HEK293 (cell line): ENCODE results near the gene CHST15.

Experiments used
- CTCF ChIA-PET: fragments of 350-600 bp; formaldehyde crosslinking; extraction: SDS; loops from one replicate; lab custom pipeline; 2021; ENCODE audit warnings: antibody characterized with exemption; lab: Yijun Ruan, JAX
- POLR2A ChIA-PET: fragments of 300-600 bp; formaldehyde crosslinking; extraction: SDS; loops from one replicate; lab custom pipeline; 2020; ENCODE audit warnings: antibody characterized with exemption, inconsistent platforms; lab: Yijun Ruan, JAX
- H3K27ac ChIP-seq: fragments of 200-500 bp; sonication (Bioruptor generic); 2 replicates; pipeline ENCODE4 v1.5.1; 2014; ENCODE audit warnings: low read depth, low read length, control low read depth, inconsistent platforms; ENCODE audit errors: extremely low read depth
- H3K36me3 ChIP-seq, 2 experiments: fragments of 200-500 bp in 1 of 2; sonication (Bioruptor generic) in 1 of 2; 1 replicate in 1 of 2; 2 replicates in 1 of 2; pipeline ENCODE4 v1.5.1; 2014 to 2017; ENCODE audit warnings: inconsistent platforms in 2 of 2, low read length in 2 of 2; ENCODE audit not compliant: control insufficient read depth in 2 of 2, insufficient read depth in 1 of 2
- H3K4me1 ChIP-seq: fragments of 200-500 bp; sonication (Bioruptor generic); 2 replicates; pipeline ENCODE4 v1.5.1; 2014; ENCODE audit warnings: mild to moderate bottlenecking, low read length, inconsistent platforms; ENCODE audit not compliant: control insufficient read depth, insufficient read depth
- H3K4me3 ChIP-seq: 2 replicates; pipeline ENCODE4 v1.5.1; 2011; ENCODE audit warnings: low read depth, mild to moderate bottlenecking, control low read depth, low read length, moderate library complexity
- H3K9me3 ChIP-seq: fragments of 200-500 bp; sonication (Bioruptor generic); 2 replicates; pipeline ENCODE4 v1.5.1; 2014; ENCODE audit warnings: low read depth, low read length, inconsistent platforms; ENCODE audit not compliant: control insufficient read depth, insufficient read depth
- GLI4 ChIP-seq: fragments of 450-650 bp; formaldehyde crosslinking; IDR thresholded peaks from 2 replicates; pipeline ENCODE4 v1.5.1; 2016; ENCODE audit warnings: missing biosample characterization, missing genetic modification characterization
- REPIN1 ChIP-seq: fragments of 450-650 bp; formaldehyde crosslinking; IDR thresholded peaks from 2 replicates; pipeline ENCODE4 v1.5.1; 2017; ENCODE audit warnings: missing biosample characterization, missing genetic modification characterization, low read depth
- ZBTB10 ChIP-seq: fragments of 450-650 bp; formaldehyde crosslinking; IDR thresholded peaks from 2 replicates; pipeline ENCODE4 v1.5.1; 2016; ENCODE audit warnings: missing biosample characterization, missing genetic modification characterization
- ZBTB7A ChIP-seq: fragments of 450-650 bp; formaldehyde crosslinking; IDR thresholded peaks from 2 replicates; pipeline ENCODE4 v1.5.1; 2016; ENCODE audit warnings: low read depth, missing biosample characterization, missing genetic modification characterization
- ZFP3 ChIP-seq: fragments of 450-650 bp; formaldehyde crosslinking; IDR thresholded peaks from 2 replicates; pipeline ENCODE4 v1.5.1; 2016; ENCODE audit warnings: low read depth, missing biosample characterization, missing genetic modification characterization
- ZNF10 ChIP-seq: fragments of 450-650 bp; formaldehyde crosslinking; IDR thresholded peaks from 2 replicates; pipeline ENCODE4 v1.5.1; 2017; ENCODE audit warnings: missing biosample characterization, missing genetic modification characterization
- ZNF16 ChIP-seq: fragments of 450-650 bp; formaldehyde crosslinking; IDR thresholded peaks from 2 replicates; pipeline ENCODE4 v1.5.1; 2016; ENCODE audit warnings: low read depth, missing biosample characterization, missing genetic modification characterization
- ZNF292 ChIP-seq: fragments of 450-650 bp; formaldehyde crosslinking; IDR thresholded peaks from 2 replicates; pipeline ENCODE4 v1.5.1; 2016; ENCODE audit warnings: low read depth, missing biosample characterization, missing genetic modification characterization, borderline replicate concordance
- ZNF37A ChIP-seq: fragments of 450-650 bp; IDR thresholded peaks from 2 replicates; pipeline ENCODE4 v1.5.1; 2018; ENCODE audit warnings: missing biosample characterization, missing genetic modification characterization
- ZNF426 ChIP-seq: fragments of 450-650 bp; formaldehyde crosslinking; IDR thresholded peaks from 2 replicates; pipeline ENCODE4 v1.5.1; 2017; ENCODE audit warnings: missing biosample characterization, missing genetic modification characterization, mild to moderate bottlenecking, inconsistent platforms, moderate library complexity
- ZNF530 ChIP-seq: fragments of 450-650 bp; formaldehyde crosslinking; IDR thresholded peaks from 2 replicates; pipeline ENCODE4 v1.5.1; 2016; ENCODE audit warnings: low read depth, missing biosample characterization, missing genetic modification characterization
- ZNF571 ChIP-seq: fragments of 450-650 bp; formaldehyde crosslinking; IDR thresholded peaks from 2 replicates; pipeline ENCODE4 v1.5.0; 2017; ENCODE audit warnings: missing biosample characterization, missing genetic modification characterization
- ZNF626 ChIP-seq: fragments of 450-650 bp; sonication (Bioruptor Pico); formaldehyde crosslinking; IDR thresholded peaks from 2 replicates; pipeline ENCODE4 v1.5.1; 2018; ENCODE audit warnings: missing biosample characterization, missing genetic modification characterization, inconsistent platforms
- ZNF629 ChIP-seq: fragments of 450-650 bp; formaldehyde crosslinking; IDR thresholded peaks from 2 replicates; pipeline ENCODE4 v1.5.1; 2017; ENCODE audit warnings: missing biosample characterization, missing genetic modification characterization
- ZNF837 ChIP-seq: fragments of 450-650 bp; formaldehyde crosslinking; IDR thresholded peaks from 2 replicates; pipeline ENCODE4 v1.5.1; 2016; ENCODE audit warnings: missing biosample characterization, missing genetic modification characterization
- ZSCAN18 ChIP-seq: fragments of 450-650 bp; formaldehyde crosslinking; IDR thresholded peaks from 2 replicates; pipeline ENCODE4 v1.5.1; 2016; ENCODE audit warnings: missing biosample characterization, missing genetic modification characterization
- ZSCAN30 ChIP-seq: fragments of 450-650 bp; IDR thresholded peaks from 2 replicates; pipeline ENCODE4 v1.5.1; 2018; ENCODE audit warnings: missing biosample characterization, mild to moderate bottlenecking, missing genetic modification characterization, moderate library complexity
- TF ChIP-seq, protein P1 (sequence below): fragments of 450-650 bp; formaldehyde crosslinking; IDR thresholded peaks from 2 replicates; pipeline ENCODE4 v1.5.1; 2017; ENCODE audit warnings: missing biosample characterization, missing genetic modification characterization

Gene CHST15

DNA sequence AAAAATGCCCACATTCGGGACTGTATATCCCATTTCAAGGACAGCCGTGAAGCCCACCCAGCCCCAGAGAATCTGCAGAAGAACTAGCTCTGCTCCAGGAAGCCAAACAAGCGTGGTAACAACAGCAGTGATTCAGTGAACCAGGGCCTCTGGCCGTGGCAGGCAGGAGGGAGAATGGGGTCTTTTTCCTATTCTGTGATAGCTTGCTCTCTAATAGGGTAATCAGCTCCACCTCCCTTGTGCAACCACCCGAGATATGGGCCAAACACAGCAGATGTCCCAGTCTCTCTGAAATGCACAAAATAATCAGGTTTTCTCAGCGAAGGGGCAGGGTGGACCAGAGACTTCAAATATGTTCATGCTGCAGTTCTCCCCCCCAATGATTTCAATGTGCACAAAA lies 35.8 kb downstream of the CHST15 start:
- Histone ChIP-seq H3K4me3 (no peak overlapping the region), H3K36me3 (no peaks in the 10 kb centered on the region), H3K9me3 (no peaks in the 10 kb centered on the region), H3K27ac (no peak overlapping the region)
- CTCF ChIA-PET: no interaction called here
- POLR2A ChIA-PET: no interaction called here
- no peak for TF ChIP-seq ZNF629
- no peak for TF ChIP-seq ZNF530 (tag by site-specific recombination)
- no peak for TF ChIP-seq GLI4 (tag by site-specific recombination)
- no peak for TF ChIP-seq ZNF292 (tag by site-specific recombination)
- TF ChIP-seq ZNF626 (tag by site-specific recombination): no peak
- TF ChIP-seq ZNF16 (tag by site-specific recombination): no peak
- TF ChIP-seq ZBTB10 (tag by site-specific recombination): no peak
- TF ChIP-seq, all 188 proteins: peak for 0
- H3K4me1 ChIP-seq: no peaks in the 10 kb centered on the region

DNA sequence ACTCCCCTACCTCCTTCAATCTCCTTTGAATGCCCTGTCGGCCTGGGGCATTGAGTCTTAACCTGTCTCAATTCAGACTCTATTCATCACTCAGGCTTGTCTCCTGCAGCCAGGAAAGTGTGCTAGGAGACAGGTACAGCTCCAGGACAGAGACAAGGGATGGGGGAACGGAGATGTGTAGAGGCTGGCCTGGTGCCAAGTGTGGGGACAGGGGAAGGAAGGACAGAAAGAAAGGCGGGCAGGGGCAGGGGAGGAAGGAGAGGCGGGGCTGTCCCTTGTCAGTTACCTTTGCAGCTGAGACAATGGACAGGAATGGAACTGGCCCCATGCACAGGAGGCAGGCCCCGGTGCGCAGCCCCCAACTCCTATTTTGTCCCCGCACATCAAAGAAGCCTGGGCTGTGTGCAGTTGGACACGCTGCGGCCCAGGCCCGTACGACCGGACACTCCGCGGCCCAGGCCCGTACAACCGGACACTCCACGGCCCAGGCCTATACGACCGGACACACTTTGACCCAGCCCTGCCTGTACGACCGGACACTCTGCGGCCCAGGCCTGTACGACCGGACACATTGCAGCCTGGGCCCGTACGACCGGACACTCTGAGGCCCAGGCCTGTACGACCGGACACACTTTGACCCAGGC lies 36.9 kb downstream of the CHST15 start:
- Histone ChIP-seq H3K4me3 (no peak overlapping the region), H3K9me3 (no peaks in the 10 kb centered on the region), H3K27ac (no peak overlapping the region), H3K36me3 (no peaks in the 10 kb centered on the region), H3K4me1 (no peaks in the 10 kb centered on the region)
- CTCF ChIA-PET: interaction anchor here (0.5 kb wide), 1 partner anchor 346 kb away, joined by 3 read pairs; no protein-coding TSS in a partner anchor
- TF ChIP-seq ZNF571 (tag by site-specific recombination) (no peak), REPIN1 (tag by site-specific recombination) (no peak), ZNF37A (tag by site-specific recombination) (no peak), ZBTB7A (tag by site-specific recombination) (no peak), ZSCAN30 (tag by site-specific recombination) (no peak), ZNF426 (no peak), ZSCAN18 (tag by site-specific recombination) (no peak), ZFP3 (no peak), ZNF10 (tag by site-specific recombination) (no peak), ZNF837 (no peak)
- TF ChIP-seq, protein P1, sequence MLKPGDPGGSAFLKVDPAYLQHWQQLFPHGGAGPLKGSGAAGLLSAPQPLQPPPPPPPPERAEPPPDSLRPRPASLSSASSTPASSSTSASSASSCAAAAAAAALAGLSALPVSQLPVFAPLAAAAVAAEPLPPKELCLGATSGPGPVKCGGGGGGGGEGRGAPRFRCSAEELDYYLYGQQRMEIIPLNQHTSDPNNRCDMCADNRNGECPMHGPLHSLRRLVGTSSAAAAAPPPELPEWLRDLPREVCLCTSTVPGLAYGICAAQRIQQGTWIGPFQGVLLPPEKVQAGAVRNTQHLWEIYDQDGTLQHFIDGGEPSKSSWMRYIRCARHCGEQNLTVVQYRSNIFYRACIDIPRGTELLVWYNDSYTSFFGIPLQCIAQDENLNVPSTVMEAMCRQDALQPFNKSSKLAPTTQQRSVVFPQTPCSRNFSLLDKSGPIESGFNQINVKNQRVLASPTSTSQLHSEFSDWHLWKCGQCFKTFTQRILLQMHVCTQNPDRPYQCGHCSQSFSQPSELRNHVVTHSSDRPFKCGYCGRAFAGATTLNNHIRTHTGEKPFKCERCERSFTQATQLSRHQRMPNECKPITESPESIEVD (tag by site-specific recombination): no peak
- POLR2A ChIA-PET: no interaction called here
